NCI-H2081 (cell line): Measurements from ENCODE around the gene TACSTD2.
"Not testable (repeated sequence)": the region's sequence is repeated elsewhere in the genome, so short reads cannot be mapped to it uniquely, and the experiment has no call there.

Experiments used
- DNase-seq, 2 experiments: peaks; one replicate each; lab custom pipeline; 2025; lab: John Stamatoyannopoulos, UW

TACSTD2 gene

GRCh38 chr1:58576727-58577653, at the start of gene TACSTD2:
TACSTD2 (minus strand) TSS chr1:58577252; CDS start chr1:58577156, 96 bp downstream.
- DNase-seq = no peak

- DNase-seq = no peak
Measured at GRCh38 chr1:58626293-58626692, 49.2 kb upstream of the TACSTD2 start.

- DNase-seq = not testable (repeated sequence)
Measured at GRCh38 chr1:58623259-58623658, 46.2 kb upstream of the TACSTD2 start.

- DNase-seq = no peak
Measured at GRCh38 chr1:58622571-58622970, 45.5 kb upstream of the TACSTD2 start.

DNA sequence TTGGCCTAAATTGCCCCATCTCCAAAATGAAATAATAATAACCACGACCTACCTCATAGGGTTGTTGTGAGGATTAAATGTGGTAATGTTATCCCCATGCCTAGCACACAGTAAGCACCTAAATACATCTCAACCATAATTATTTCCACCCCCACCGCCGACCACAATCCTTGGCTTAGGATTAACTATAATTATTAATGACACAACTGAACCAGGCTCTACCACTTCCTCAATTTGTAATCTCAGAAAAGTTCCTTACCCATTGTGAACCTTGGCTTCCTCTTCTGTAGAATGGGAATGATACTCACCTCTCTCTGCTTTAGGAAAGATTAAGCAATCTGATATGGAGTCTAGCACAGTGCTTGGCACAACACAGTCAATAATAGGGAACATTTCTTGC, 44.3 kb upstream of the TACSTD2 start:
- no peak for DNase-seq

- DNase-seq = no peak
Measured at GRCh38 chr1:58620926-58621325, 43.9 kb upstream of the TACSTD2 start.

DNA sequence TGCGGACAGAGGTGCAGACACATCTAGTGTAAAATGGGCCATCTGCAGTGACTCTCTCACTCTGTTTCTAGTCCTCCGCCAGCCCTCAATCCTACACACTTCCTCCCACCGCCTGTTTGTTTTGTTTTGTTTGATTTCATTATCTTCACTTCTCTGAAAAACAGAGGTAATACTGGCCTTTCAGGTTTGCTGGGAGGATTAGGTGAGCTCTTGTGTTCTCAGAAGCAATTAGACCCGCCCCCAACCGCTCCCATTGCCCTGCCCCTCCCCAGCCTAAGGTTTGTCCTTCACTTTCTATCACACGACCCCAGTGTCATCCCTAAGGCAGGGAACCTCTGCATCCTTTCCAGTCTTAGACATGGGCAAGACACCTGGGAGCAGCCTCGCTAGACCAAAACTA, 43.2 kb upstream of the TACSTD2 start:
- DNase-seq = no peak

DNA sequence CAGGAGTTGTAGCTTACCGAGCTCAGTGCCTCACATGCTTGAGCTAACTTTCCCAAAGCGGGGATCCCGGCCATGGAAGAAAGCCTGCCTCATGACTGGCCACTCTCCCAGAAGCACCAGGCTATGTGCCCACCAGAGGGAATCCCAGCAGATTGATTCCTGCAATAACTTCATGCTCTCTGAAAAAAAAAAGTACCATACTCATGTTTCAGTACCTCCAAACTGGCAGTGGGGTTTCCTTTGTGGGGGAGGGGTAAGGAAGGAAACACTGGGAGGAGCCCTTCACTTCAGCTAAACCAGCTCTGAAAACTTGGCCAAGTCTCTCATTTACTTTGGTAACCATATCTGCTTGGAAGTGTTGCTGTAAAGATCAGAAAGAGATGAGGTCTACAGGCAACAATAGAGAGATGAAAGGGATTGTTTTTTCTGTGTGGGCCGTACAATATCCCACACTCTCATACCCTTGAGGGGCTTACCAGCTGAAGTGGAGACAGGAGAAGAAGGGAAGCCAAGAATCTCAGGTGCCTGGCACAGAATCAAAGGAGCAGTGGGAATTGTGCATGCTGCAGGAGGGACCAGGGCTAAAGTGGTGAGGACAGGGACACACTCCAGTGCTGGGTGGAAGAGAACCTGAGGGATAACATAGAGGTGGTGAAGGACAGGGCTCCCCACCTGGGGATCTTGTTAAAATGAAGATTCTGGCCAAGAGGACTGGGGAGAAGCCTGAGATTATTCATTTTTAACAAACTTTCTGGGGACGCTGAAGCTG, 42.4 kb upstream of the TACSTD2 start:
- no peak for DNase-seq

GRCh38 chr1:58618303-58618702, 41.3 kb upstream of the TACSTD2 start:
- DNase-seq = no peak

DNA sequence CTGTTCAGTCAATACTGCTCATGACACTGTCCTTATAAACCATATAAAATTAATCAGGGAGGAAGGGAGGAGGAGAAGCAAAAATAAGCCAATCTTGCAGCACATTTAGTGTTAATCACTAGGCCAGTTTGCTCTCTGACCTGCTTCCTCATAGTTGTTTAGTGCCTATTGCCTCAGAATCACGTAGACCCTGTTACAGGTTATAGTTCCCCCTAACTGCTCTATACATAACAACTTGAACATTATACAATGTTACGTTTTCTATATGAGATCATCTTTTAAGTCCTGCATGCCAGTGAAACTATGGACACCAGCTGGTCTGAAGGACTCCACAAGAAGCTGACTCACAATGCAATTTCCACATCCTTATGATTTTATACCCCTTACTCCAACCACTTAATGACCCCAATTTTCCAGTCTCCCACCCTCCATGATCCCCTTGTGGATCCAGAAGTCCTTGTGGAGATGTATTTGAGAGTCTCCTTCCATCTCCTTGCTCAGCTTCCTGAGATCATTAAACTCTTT, 34.9 kb upstream of the TACSTD2 start:
- DNase-seq = no peak

- DNase-seq = no peak
Measured at GRCh38 chr1:58608945-58609344, 31.9 kb upstream of the TACSTD2 start.

DNA sequence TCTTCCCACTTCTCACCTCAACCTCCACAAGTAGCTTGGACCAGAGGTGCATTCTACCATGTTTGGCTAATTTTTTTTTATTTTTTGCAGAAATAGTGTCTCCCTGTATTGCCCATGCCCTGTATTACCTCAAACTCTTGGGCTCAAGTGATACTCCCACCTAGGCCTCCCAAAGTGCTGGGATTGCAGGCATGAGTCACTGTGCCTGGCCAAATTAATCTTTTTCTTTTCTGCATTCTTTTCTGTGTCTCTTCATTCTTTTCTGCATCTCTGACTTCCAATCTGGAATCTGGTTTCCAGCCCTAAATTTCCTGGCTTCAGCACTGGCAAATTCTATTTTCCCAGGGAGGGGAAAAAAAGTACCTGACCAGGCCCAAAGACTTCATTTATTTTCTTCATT, 31.2 kb upstream of the TACSTD2 start:
- no peak for DNase-seq

DNA sequence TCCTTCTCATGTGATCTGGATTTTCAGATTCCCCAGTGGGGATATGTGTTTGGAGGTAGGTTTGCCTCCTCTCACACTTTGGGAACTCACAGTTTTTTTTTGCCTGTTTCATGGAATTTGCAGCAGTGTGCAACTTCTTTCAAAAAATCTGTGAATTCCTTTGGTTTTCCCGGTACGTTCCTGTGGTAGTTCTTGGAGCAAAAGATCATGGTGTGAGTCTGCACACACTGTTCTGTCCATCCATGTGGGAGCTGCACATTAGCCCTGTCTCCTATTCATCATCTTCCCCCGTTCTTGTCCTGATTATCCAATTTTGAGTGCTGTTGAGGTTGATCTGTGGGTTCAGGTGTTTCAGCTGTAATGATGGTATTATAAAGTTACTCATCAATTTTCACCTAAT, 30.3 kb upstream of the TACSTD2 start:
- no peak for DNase-seq

GRCh38 chr1:58601921-58602320, 24.9 kb upstream of the TACSTD2 start:
- DNase-seq = not testable (repeated sequence)

GRCh38 chr1:58597996-58598395, 20.9 kb upstream of the TACSTD2 start:
- DNase-seq = no peak

- DNase-seq = no peak
Measured at GRCh38 chr1:58597076-58597475, 20.0 kb upstream of the TACSTD2 start.

GRCh38 chr1:58596631-58597052, 19.6 kb upstream of the TACSTD2 start:
- DNase-seq = no peak

- no peak for DNase-seq
Measured at GRCh38 chr1:58594546-58594945, 17.5 kb upstream of the TACSTD2 start.

GRCh38 chr1:58592522-58593134, 15.6 kb upstream of the TACSTD2 start:
- no peak for DNase-seq

GRCh38 chr1:58591806-58592205, 14.8 kb upstream of the TACSTD2 start:
- no peak for DNase-seq

- DNase-seq = no peak
Measured at GRCh38 chr1:58590019-58590418, 13.0 kb upstream of the TACSTD2 start.

- no peak for DNase-seq
Measured at GRCh38 chr1:58588396-58588795, 11.3 kb upstream of the TACSTD2 start.
